Activated T-cell treated with anti-CD3 and anti-CD28 coated beads, Interleukin-2, amount 50 U/mL, for 24 hours (primary cell): ENCODE measurements around the gene KEL.
"Not testable (repeated sequence)": the region's sequence is repeated elsewhere in the genome, so short reads cannot be mapped to it uniquely, and the experiment has no call there.

ENCODE experiments used
- DNase-seq: peaks from one replicate; pipeline ENCODE4 v3.0.0-alpha.2; 2020
- H3K27ac Mint-ChIP-seq: 2 replicates; pipeline ENCODE4 v1.8.0; 2020; ENCODE audit warnings: mild to moderate bottlenecking, mixed read lengths
- H3K27me3 Mint-ChIP-seq: 2 replicates; pipeline ENCODE4 v1.8.0; 2020; ENCODE audit warnings: mixed read lengths
- H3K36me3 Mint-ChIP-seq: 2 replicates; pipeline ENCODE4 v1.8.0; 2020; ENCODE audit warnings: low read depth, mixed read lengths
- H3K4me1 Mint-ChIP-seq: 2 replicates; pipeline ENCODE4 v1.8.0; 2020; ENCODE audit warnings: low read depth, mixed read lengths
- H3K4me3 Mint-ChIP-seq: 2 replicates; pipeline ENCODE4 v1.8.0; 2020; ENCODE audit warnings: mild to moderate bottlenecking, moderate library complexity, mixed read lengths
- H3K9me3 Mint-ChIP-seq: 2 replicates; pipeline ENCODE4 v1.8.0; 2020; ENCODE audit warnings: mixed read lengths

KEL gene

GRCh38 chr7:142961973-142962926 is at the start of gene KEL:
KEL (minus strand) TSS chr7:142962363; CDS start chr7:142962206, 157 bp downstream.
- H3K27ac Mint-ChIP-seq = no peak within 1 kb of the TSS
- DNase-seq = no peak
- no peak within 1 kb of the TSS for H3K4me3 Mint-ChIP-seq
- peaks cover 21% of the 10 kb centered on the region for H3K27me3 Mint-ChIP-seq
- no peaks in the 10 kb centered on the region for H3K9me3 Mint-ChIP-seq
- no peaks in the 10 kb centered on the region for H3K4me1 Mint-ChIP-seq
- no peaks in the 10 kb centered on the region for H3K36me3 Mint-ChIP-seq

- peaks cover 6% of the 10 kb centered on the region for H3K27me3 Mint-ChIP-seq
- H3K9me3 Mint-ChIP-seq = no peaks in the 10 kb centered on the region
- H3K4me1 Mint-ChIP-seq = peaks cover 4% of the 10 kb centered on the region
- no peak overlapping the region for H3K4me3 Mint-ChIP-seq
- peak; percentile 91 for DNase-seq
- no peak overlapping the region for H3K27ac Mint-ChIP-seq
- H3K36me3 Mint-ChIP-seq = no peaks in the 10 kb centered on the region
These were observed 46.1 kb upstream of the KEL start for GRCh38 chr7:143008007-143008901.

GRCh38 chr7:143005632-143006260 is 43.6 kb upstream of the KEL start:
- H3K4me1 Mint-ChIP-seq = peaks cover 8% of the 10 kb centered on the region
- H3K36me3 Mint-ChIP-seq = no peaks in the 10 kb centered on the region
- H3K4me3 Mint-ChIP-seq = no peak overlapping the region
- no peak for DNase-seq
- no peaks in the 10 kb centered on the region for H3K9me3 Mint-ChIP-seq
- H3K27me3 Mint-ChIP-seq = peaks cover 4% of the 10 kb centered on the region
- H3K27ac Mint-ChIP-seq = no peak overlapping the region

GRCh38 chr7:143003393-143004051 is 41.4 kb upstream of the KEL start:
- Mint-ChIP-seq H3K36me3 (no peaks in the 10 kb centered on the region), H3K27me3 (peaks cover 4% of the 10 kb centered on the region), H3K4me1 (peaks cover 8% of the 10 kb centered on the region), H3K27ac (no peak overlapping the region), H3K4me3 (peak overlapping the region; percentile 72), H3K9me3 (no peaks in the 10 kb centered on the region)
- DNase-seq = peak; percentile 35

GRCh38 chr7:143002898-143003297 is 40.7 kb upstream of the KEL start:
- Mint-ChIP-seq H3K27me3 (peaks cover 2% of the 10 kb centered on the region), H3K36me3 (no peaks in the 10 kb centered on the region), H3K4me3 (peak overlapping the region; percentile 72), H3K27ac (no peak overlapping the region), H3K9me3 (no peaks in the 10 kb centered on the region), H3K4me1 (peaks cover 8% of the 10 kb centered on the region)
- DNase-seq = no peak

GRCh38 chr7:143002106-143002505 is 39.9 kb upstream of the KEL start:
- Mint-ChIP-seq H3K4me3 (no peak overlapping the region), H3K4me1 (peaks cover 8% of the 10 kb centered on the region), H3K9me3 (no peaks in the 10 kb centered on the region), H3K36me3 (no peaks in the 10 kb centered on the region), H3K27me3 (no peaks in the 10 kb centered on the region), H3K27ac (no peak overlapping the region)
- no peak for DNase-seq

GRCh38 chr7:143000648-143001047 is 38.5 kb upstream of the KEL start:
- Mint-ChIP-seq H3K27me3 (no peaks in the 10 kb centered on the region), H3K36me3 (no peaks in the 10 kb centered on the region)

GRCh38 chr7:142999793-143000192 is 37.6 kb upstream of the KEL start:
- Mint-ChIP-seq H3K36me3 (no peaks in the 10 kb centered on the region), H3K4me1 (peaks cover 8% of the 10 kb centered on the region), H3K9me3 (no peaks in the 10 kb centered on the region), H3K27ac (no peak overlapping the region), H3K4me3 (no peak overlapping the region), H3K27me3 (no peaks in the 10 kb centered on the region)
- no peak for DNase-seq

More at GRCh38 chr7:143000648-143001047, 38.5 kb upstream of the KEL start:
- Mint-ChIP-seq H3K4me3 (no peak overlapping the region), H3K27ac (no peak overlapping the region), H3K9me3 (no peaks in the 10 kb centered on the region), H3K4me1 (peaks cover 8% of the 10 kb centered on the region)
- DNase-seq = no peak

GRCh38 chr7:142998966-142999365 is 36.8 kb upstream of the KEL start:
- DNase-seq = no peak
- Mint-ChIP-seq H3K4me1 (peaks cover 8% of the 10 kb centered on the region), H3K27ac (no peak overlapping the region), H3K9me3 (no peaks in the 10 kb centered on the region), H3K36me3 (no peaks in the 10 kb centered on the region), H3K4me3 (no peak overlapping the region), H3K27me3 (no peaks in the 10 kb centered on the region)

- Mint-ChIP-seq H3K4me3 (no peak overlapping the region), H3K9me3 (no peaks in the 10 kb centered on the region), H3K4me1 (no peaks in the 10 kb centered on the region), H3K27ac (no peak overlapping the region), H3K36me3 (no peaks in the 10 kb centered on the region), H3K27me3 (peaks cover under 1% of the 10 kb centered on the region)
- DNase-seq = no peak
These were observed 35.4 kb upstream of the KEL start for GRCh38 chr7:142997456-142997989.

- Mint-ChIP-seq H3K9me3 (no peaks in the 10 kb centered on the region), H3K4me1 (no peaks in the 10 kb centered on the region), H3K36me3 (no peaks in the 10 kb centered on the region), H3K4me3 (no peak overlapping the region), H3K27ac (no peak overlapping the region), H3K27me3 (peaks cover 11% of the 10 kb centered on the region)
- no peak for DNase-seq
These were observed 30.3 kb upstream of the KEL start for GRCh38 chr7:142992427-142992826.

GRCh38 chr7:142984297-142984696 is 22.1 kb upstream of the KEL start:
- Mint-ChIP-seq H3K9me3 (peaks cover 2% of the 10 kb centered on the region), H3K27ac (no peak overlapping the region), H3K27me3 (peaks cover 15% of the 10 kb centered on the region), H3K4me3 (no peak overlapping the region), H3K4me1 (no peaks in the 10 kb centered on the region), H3K36me3 (no peaks in the 10 kb centered on the region)
- DNase-seq = no peak

GRCh38 chr7:142983825-142984224 is 21.7 kb upstream of the KEL start:
- Mint-ChIP-seq H3K9me3 (peaks cover 2% of the 10 kb centered on the region), H3K27ac (no peak overlapping the region), H3K36me3 (no peaks in the 10 kb centered on the region), H3K27me3 (peaks cover 15% of the 10 kb centered on the region), H3K4me1 (no peaks in the 10 kb centered on the region), H3K4me3 (no peak overlapping the region)
- no peak for DNase-seq

GRCh38 chr7:142978402-142978801 is 16.2 kb upstream of the KEL start:
- H3K4me3 Mint-ChIP-seq, DNase-seq, H3K27ac Mint-ChIP-seq, H3K36me3 Mint-ChIP-seq, H3K9me3 Mint-ChIP-seq, H3K4me1 Mint-ChIP-seq: not testable (repeated sequence)
- H3K27me3 Mint-ChIP-seq = peaks cover 17% of the 10 kb centered on the region
